Fibroblast of skin of right biceps (primary cell): ENCODE measurements around the gene SLC25A43.
A peak's percentile ranks its signal among the peaks of the same experiment; 100 is the strongest.
"Not testable (repeated sequence)": the region's sequence is repeated elsewhere in the genome, so short reads cannot be mapped to it uniquely, and the experiment has no call there.

Experiments
- DNase-seq: peaks from one replicate; pipeline ENCODE4 v3.0.0-alpha.2; 2013

The SLC25A43 gene

GRCh38 chrX:119398974-119399771 is at the start of gene SLC25A43:
SLC25A43 (plus strand) TSS chrX:119399336; CDS start chrX:119399404, 68 bp downstream.
- DNase-seq, result peak; percentile 44

- DNase-seq, result no peak
Measured at GRCh38 chrX:119359618-119360382, 39.3 kb upstream of the SLC25A43 start.

- not testable (repeated sequence) for DNase-seq
Measured at GRCh38 chrX:119361451-119361850, 37.7 kb upstream of the SLC25A43 start.

- DNase-seq, result not testable (repeated sequence)
Measured at GRCh38 chrX:119362074-119362473, 37.1 kb upstream of the SLC25A43 start.

GRCh38 chrX:119363391-119363790 is 35.7 kb upstream of the SLC25A43 start:
- no peak for DNase-seq

- DNase-seq, result not testable (repeated sequence)
Measured at GRCh38 chrX:119371861-119372260, 27.3 kb upstream of the SLC25A43 start.

- peak; percentile 76 for DNase-seq
Measured at GRCh38 chrX:119374736-119375135, 24.4 kb upstream of the SLC25A43 start.

GRCh38 chrX:119375561-119375960 is 23.6 kb upstream of the SLC25A43 start:
- peak; percentile 57 for DNase-seq

- no peak for DNase-seq
Measured at GRCh38 chrX:119376312-119376711, 22.8 kb upstream of the SLC25A43 start.

GRCh38 chrX:119381349-119381944 is 17.7 kb upstream of the SLC25A43 start:
- no peak for DNase-seq

- no peak for DNase-seq
Measured at GRCh38 chrX:119382606-119383005, 16.5 kb upstream of the SLC25A43 start.

- DNase-seq, result not testable (repeated sequence)
Measured at GRCh38 chrX:119386685-119387084, 12.5 kb upstream of the SLC25A43 start.

GRCh38 chrX:119387426-119387825 is 11.7 kb upstream of the SLC25A43 start:
- DNase-seq, result not testable (repeated sequence)

GRCh38 chrX:119389214-119389613 is 9.9 kb upstream of the SLC25A43 start:
- no peak for DNase-seq

GRCh38 chrX:119389871-119390501 is 9.2 kb upstream of the SLC25A43 start:
- DNase-seq, result no peak

- peak; percentile 16 for DNase-seq
Measured at GRCh38 chrX:119391279-119391678, 7.9 kb upstream of the SLC25A43 start.

- DNase-seq, result no peak
Measured at GRCh38 chrX:119393144-119393543, 6.0 kb upstream of the SLC25A43 start.

GRCh38 chrX:119398587-119398973 is 556 bp upstream of the SLC25A43 start:
- no peak for DNase-seq

GRCh38 chrX:119399772-119400101 is 601 bp downstream of the SLC25A43 start:
- peak; percentile 43 for DNase-seq

GRCh38 chrX:119401569-119401968 is 2.4 kb downstream of the SLC25A43 start:
- DNase-seq, result no peak

- DNase-seq, result no peak
Measured at GRCh38 chrX:119402588-119402987, 3.5 kb downstream of the SLC25A43 start.

- peak; percentile 21 for DNase-seq
Measured at GRCh38 chrX:119406776-119407175, 7.6 kb downstream of the SLC25A43 start.

GRCh38 chrX:119407681-119408080 is 8.5 kb downstream of the SLC25A43 start:
- peak; percentile 33 for DNase-seq
